Stimulated activated CD8-positive, alpha-beta memory T cell treated with anti-CD3 and anti-CD28 coated beads, Interleukin-12 subunit alpha, Interleukin-12 subunit beta, amount 100 ng/mL, for 24 hours (primary cell): ENCODE results near the gene UVSSA.
"Not testable (repeated sequence)": the region's sequence is repeated elsewhere in the genome, so short reads cannot be mapped to it uniquely, and the experiment has no call there.

Source experiments
- DNase-seq: peaks from one replicate; pipeline ENCODE4 v3.0.0-alpha.2; 2020; ENCODE audit errors: extremely low read depth

UVSSA gene

DNA sequence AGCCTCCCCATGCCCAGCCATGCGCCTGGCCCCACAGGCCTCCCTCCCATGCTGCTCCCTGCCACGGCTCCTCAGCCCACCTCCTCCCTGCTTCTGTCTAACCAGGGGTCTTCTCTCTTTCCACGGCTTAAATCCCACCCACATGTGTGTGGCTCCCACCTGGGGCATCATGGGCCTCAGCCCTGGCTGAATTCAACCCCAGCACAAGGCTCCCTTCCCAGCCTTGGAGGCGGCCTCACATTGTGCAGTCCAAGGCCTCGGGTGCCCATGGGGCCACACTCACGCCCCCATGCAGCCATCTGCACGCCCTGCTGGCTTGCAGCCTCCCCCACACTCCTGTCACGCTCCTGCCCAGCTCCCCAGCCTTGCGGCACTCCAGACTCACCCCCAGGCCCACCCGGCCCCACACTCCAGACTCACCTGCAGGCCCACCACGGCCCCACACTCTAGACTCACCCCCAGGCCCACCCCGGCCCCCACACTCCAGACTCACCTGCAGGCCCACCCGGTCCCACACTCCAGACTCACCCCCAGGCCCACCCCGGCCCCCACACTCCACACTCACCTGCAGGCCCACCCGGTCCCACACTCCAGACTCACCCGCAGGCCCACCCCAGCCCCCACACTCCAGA lies 30.4 kb upstream of the UVSSA start:
- DNase-seq = no peak

DNA sequence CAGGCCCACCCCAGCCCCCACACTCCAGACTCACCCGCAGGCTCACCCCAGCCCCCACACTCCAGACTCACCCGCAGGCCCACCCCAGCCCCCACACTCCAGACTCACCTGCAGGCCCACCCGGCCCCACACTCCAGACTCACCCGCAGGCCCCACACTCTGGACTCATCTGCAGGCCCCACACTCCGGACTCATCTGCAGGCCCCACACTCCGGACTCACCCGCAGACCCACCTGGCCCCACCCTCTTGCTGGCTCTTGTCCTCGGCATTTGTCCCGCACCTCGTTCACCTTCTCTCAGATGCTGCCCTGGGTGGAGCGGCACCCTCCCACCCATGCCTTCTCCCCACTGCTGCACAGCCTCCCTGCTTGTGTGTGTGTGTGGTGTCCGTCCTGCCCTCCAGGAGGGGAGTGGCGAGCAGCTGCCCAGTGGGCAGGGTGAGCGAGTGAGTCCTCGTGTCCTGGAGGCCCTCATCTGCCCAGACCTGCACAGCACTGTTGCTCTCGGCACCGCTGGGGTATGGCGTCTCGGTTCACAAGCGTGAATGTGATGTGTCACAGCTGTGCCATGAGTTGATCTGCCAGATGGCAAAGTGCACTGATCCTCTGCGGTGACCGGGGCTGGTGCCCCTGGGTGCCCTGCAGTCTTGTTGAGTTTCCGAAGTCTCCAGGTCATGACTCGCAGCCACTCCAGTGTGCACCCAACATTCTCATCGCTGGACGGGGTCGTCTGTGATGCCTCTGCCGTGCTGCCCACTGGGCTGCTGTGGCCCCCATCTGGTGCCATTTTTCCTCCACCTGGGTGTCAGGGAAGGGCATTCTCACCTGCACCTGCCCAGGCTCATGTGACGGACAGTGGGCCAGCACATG lies 29.6 kb upstream of the UVSSA start:
- no peak for DNase-seq

DNA sequence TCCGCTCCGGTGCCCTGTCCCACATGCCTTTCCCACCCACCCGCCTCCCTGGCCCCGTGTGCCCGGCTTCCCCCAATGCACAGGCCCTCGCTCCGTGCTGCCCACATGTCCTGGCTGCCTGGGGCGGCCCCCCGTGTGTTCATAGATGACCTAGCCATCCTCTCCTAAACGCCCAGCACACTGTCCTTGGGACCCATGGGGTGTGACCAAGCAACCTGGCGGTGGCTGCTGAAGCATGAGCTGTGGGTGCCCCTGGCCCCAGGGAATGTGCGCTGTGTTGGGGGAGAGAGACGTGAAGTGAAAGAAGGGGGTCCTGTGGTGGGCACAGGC lies 29.0 kb upstream of the UVSSA start:
- DNase-seq = no peak

DNA sequence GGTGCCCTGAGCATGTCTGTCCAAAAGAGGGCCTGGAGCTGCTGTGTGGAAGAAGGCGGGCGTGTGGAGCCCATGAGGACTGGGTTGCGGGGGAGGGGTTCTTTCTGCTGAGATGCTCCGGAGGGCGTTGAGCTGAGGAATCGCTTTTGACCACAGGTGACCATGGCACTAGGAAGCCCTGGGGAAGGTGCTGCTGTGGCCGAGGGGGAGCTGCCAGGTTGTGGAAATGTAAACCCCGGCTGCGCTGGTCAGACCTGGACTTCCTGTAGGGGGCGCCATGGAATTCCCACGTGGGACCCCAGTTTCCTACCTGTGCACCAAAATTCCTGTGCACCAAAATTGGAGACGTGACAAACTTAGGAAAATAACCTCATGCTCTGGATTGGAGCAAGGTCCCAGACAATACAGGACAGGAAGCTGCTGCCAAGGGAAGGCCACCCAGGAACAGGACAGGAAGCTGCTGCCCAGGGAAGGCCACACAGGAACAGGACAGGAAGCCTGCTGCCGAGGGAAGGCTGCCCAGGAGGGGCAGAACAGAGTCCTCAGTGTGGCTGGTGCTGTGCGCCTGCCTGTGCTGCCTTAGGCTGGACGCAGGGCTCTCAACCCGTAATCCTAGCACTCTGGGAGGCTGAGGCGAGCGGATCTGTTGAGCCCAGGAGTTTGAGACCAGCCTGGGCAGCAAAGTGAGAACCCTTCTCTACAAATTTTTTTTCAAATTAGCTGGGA lies 28.4 kb upstream of the UVSSA start:
- no peak for DNase-seq

DNA sequence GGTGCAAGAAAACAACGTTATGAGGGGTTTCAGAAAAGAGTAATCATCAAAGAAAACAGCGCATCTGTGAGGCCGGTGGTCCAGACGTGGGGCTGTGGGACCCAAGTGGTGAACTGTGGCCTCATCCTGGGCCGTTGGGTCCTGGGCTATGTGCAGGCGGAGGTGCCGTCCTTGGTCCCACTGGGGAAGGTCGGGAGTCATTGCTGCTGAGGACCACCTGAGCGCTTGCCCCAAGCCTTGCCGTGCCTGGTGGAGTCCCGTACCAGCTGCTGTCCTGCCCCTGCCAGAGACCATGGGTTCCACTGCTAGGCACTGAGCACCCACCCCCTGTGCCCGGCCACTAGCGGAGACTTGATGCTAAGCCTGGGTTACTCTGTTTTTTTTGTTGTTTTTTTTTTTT lies 25.5 kb upstream of the UVSSA start:
- no peak for DNase-seq

DNA sequence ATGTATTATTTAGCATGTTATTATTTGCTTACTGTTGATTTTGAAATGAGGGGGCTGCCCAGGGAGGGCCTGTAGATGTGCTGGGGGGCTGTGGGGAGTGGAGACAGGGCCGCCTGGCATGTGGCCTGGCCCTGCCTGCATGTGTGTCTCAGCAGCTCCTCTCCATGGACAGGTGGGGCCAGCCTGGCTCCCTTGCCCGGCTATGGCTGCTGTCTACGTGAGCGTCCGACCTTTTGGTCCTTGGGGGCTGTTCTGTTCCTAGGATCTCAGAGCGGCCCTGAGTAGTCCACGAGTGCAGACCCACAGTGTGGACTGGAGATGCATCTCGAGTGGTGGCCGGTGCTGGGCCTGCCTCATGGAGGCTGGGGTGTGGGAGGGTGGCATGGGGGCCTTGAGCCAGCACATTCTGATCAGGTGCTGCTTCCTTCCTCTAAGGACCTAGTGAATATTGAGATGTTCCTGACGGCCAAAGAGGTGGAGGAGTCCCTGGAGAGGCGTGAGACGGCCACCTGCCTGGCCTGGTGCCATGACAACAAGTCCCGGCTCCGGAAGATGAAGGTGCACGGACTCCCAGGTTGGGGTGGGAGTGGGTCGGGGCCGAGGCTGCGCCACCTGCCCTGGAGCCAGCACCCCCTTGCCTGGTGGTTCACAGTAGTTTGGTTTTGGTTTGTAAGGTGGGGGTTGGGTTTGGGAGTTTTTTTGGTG lies 24.9 kb upstream of the UVSSA start:
- no peak for DNase-seq

DNA sequence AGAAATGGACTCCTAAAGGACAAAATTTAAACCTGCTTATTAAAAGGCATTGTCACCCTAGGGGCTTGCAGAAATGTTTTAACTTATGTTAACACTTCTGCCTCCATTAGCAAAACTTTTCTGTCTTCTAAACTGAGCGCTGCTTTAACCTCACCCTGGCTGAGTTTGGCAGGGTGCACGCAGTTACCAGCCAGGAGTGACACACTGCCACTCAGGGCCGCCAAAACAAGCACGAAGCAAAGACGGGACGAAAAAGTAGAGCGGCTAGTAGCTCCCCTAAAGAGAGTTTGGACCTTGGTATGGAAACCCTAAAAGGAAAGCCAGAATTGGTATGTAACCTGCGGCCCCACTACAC lies 23.8 kb upstream of the UVSSA start:
- DNase-seq = no peak

DNA sequence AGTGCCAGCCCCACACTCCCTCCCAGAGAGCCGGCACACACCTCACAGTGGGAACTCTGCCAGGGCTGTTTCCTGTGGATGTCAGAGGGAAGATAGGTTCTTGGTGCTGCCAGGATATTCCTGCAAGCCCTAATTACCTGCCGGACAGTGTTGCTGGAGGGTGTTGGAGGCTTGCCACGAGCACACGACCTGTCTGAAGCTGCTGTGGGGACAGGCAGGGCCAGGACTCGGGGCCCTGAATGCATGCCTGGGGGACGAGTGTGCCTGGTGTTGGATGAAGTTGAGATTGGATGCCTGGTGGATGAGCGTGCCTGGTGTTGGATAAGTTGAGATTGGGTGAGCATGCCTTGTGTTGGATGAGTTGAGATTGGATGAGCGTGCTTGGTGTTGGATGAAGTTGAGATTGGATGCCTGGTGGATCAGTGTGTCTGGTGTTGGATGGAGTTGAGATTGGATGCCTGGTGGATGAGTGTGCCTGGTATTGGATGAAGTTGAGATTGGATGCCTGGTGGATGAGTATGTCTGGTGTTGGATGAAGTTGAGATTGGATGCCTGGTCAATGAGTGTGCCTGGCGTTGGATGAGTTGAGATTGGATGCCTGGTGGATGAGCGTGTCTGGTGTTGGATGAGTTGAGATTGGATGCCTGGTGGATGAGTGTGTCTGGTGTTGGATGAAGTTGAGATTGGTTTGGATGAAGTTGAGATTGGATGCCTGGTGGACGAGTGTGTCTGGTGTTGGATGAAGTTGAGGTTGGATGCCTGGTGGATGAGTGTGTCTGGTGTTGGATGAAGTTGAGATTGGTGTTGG lies 23.2 kb upstream of the UVSSA start:
- no peak for DNase-seq

DNA sequence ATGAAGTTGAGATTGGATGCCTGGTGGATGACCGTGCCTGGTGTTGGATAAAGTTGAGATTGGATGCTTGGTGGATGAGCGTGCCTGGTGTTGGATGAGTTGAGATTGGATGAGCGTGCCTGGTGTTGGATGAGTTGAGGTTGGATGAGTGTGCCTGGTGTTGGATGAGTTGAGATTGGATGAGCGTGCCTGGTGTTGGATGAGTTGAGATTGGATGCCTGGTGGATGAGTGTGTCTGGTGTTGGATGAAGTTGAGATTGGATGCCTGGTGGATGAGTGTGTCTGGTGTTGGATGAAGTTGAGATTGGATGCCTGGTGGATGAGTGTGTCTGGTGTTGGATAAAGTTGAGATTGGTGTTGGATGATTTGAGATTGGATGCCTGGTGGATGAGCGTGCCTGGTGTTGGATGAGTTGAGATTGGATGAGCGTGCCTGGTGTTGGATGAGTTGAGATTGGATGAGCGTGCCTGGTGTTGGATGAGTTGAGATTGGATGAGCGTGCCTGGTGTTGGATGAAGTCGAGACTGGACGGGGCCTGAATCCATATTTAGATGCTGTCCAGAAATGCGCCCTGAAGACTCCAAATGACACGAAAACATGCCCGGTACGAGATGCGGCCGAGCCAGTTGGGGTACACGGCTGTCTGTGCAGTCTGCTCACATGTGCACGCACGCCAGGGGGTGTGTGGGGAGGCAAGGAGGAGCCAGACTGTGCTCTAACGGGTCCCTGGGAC lies 22.4 kb upstream of the UVSSA start:
- DNase-seq = not testable (repeated sequence)

DNA sequence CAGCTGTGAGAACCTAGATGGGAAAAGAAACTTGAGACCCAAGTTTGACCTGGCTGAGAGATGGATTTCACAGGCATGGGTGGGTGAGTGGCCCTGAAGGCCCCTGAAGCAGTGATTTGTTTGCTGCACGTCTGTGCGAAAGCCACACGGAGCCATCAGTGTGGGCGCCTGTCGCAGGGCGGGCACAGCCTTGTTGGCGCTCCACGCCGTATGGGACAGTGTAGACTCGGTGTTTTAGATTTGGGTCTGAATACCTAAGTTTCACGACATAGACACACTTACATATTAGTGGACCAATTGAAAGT lies 21.9 kb upstream of the UVSSA start:
- no peak for DNase-seq

DNA sequence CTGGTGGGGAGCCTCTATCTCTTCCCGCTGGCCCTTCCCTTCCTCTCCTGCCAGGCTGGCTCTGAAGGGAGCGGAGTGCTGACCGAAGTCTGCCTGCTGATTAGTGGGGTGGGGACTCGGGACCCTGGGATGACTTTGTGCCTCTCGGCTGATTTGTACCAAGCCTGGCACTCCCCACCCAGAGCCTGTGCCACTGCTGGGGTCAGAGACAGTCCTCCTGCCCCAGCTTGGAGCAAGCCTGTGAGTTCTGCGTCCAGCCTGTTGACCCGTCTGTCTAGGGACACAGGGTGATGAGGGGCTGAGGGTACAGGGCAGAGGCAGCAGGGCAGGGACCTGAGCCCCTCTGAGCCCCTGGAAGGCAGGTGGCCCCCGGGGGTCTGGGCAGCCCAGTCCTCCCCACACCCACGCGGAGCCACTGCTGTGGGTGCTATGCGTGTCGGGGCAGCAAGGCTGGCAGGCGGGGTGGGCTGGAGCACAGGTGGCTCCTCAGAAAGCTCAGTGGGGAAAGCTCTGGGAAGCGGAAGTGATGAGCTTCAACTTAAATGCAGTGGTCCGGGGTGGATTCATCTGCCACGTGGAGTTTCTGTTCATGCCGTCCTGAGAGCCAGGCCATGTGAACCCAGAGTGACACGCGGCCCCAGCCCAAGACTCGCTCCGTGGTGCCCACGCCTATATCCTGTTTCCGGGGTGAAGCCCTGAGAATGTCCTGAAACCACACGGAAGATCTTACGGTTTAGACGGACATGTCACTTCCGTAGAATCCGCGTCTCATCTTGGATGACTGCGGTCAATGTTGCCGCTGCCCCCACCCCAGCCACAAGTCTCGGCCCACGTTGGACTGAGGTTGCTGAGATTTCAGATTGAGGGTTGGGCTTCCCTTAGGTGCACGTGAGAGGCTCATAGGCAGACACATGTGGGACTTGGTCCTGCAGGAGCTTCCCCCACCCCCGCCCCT lies 21.1 kb upstream of the UVSSA start:
- no peak for DNase-seq

DNA sequence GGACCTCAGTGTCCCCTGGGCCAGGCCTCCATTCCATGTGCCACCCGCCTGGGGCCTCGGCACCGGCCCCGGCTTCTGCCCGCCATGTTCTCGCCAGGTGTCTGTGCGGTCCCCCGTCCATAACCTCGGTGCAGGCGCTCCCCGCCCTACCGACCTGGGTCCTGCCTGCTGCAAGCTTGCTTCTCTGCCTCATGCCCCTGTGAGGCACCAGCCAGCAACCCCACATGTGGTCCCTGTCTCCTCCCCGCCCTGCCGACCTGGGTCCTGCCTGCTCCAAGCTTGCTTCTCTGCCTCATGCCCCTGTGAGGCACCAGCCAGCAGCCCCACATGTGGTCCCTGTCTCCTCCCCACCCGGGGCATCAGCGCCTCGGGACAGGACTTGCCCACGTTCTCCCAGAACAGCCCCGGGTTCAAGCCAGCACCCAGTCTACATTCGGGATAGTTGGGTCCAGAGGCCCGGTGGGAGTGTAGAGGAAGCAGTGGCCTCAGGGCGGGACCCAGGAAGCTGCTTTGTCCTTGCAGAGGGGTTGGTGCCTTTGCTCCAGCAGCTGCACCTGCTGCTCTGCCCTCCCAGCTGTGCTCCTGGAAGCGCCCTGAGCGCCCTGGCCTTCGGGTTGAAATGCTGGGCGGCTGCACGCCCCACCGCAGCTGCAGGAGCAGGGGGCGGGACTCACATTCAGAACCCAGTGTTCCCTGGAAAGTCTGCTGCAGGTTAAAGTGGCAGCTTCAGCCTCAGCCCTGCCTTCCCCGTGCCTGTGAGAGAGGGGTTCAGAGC lies 20.1 kb upstream of the UVSSA start:
- DNase-seq = no peak

DNA sequence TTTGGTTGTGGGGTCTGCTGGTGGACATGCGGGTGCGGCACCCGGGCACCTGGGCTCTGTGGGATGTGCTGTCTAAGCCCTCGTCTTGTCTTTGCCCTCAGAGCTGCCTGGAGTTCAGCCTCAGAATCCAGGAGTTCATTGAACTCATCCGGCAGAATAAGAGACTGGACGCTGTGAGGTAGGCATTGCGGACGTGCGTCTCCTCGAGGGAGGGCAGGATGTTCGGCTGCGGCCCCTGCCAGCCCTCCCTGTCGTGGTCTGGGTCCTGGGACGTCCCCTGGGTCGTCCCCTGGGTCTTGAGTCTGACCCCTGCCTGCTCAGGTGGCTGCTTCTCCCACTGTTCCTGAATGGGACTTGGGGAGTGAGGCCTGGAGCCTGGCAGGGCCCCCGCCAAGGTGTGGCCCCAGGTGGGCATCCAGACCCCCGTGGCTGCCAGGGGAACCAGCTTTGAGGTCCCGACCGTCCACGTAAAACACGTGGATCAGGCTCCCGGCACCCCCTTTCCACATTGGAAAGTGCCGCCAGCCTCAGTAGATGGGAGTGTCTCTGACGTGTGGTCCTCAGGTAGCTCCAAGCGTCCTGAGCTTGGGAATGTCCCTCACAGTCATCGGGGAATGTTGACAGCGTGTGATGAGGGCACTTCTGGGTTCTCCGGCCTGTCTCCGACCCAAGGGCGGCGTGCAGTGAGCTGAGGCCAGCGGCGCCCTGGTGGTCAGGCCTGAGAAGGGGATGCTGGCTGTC lies 19.3 kb upstream of the UVSSA start:
- no peak for DNase-seq

DNA sequence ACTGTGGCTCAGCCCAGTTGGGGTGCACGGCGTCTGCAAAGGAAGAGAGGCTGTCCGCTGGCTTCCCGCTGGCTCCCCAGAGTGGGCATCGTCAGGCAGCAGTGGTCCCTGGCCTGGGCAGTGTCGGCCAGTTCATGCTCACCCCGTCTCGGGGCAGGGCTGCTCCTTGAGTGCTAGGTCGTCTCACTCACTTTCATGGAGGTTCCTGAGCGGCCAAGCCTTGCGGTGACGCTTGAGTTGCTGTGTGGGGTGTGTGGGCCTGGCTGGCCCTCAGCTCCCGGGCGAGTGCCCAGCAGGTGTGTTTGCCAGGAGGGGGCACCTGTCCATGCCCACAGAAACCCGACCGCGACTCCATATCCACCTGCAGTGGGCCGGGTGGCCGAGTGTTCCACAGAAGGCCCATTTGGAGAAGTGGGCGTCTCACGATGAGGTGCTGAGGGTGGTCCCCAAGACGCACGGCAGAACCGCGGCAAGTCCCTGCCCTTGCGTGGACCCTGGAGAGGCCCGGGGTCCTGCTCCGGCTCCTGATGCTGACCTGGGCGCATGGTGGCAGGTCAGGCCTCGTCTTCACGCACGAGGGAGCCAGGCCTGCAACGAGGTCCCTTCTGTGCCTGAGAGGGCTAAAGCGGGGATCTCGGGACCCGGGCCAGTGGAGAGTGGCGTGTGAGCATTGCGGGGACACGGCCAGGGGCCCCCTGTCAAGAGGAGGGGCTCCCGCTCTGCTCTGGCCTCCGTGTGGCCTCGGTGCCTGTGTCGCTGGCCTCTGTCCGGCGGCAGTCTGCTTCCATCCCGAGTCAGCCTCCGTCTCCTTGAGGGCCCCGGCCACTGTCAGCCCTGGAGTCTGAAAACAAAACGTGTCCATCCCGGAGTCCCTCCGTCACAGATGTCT lies 18.5 kb upstream of the UVSSA start:
- DNase-seq = no peak

DNA sequence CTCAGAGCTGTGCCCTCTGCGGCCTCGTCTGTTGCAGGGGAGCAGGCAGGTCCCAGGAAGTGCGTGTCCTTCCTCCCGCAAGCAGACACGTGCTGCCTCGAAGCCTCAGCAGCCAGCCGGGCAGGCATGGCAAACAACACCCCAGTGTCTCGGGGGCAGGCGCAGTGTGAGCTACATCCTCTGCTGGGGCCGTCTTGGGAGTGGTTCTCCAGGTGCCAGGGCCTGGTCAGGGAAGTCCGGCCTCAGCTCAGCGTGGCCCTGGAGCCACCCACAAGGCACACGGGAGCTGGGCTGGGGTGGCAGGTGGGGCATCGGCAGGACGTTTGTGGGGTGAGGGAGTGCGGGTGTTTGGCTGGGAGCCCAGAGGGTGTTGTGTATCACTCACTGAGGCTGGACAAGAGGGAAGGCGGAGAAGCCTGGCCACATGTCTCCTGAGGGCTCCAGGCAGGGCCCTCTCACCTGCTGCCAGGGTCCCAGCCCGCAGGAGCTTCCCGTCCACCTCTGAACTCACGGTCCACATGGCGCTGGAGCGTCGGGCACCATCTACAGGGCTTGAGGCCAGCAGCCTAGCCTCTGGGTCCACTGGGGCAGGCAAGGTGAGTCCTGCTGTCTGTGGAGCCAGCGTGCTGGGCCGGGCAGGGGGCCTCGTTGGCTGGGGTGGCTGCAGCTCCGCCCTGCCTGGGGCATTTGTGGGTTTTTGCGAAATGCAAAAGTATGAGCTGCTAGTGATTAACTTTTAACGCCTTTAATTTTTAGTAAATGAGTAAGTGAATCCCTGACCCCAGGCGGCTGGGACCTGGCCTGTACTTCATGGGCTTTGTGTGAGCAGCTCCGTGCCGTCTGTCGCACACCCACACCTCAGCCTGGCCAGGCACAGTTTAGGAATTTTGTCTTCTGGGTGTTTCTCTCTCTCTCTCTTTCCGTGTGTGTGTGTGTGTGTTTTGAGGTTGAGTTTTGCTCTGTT lies 17.3 kb upstream of the UVSSA start:
- no peak for DNase-seq
